Keratinocyte (primary cell): ENCODE data around the gene WNT7A. TPM values are rescaled to one million over a fixed set of nuclear protein-coding genes. Genes with fewer than 3 reads are reported as not detected.

ENCODE experiments used
- DNase-seq: peaks from one replicate; pipeline ENCODE4 v3.0.0-alpha.2; 2011; ENCODE audit warnings: low read depth, missing footprints, low spot score
- FAIRE-seq: peaks from 2 replicates; lab custom pipeline; 2011; peaks lifted over from hg19 to GRCh38; lab: Jason Lieb, UNC
- H2AFZ ChIP-seq: 2 replicates; pipeline ENCODE4 v1.6.0; 2012; ENCODE audit warnings: low read length, control low read depth, inconsistent platforms; ENCODE audit not compliant: control insufficient read depth
- H3K27ac ChIP-seq: 2 replicates; pipeline ENCODE4 v1.5.1; 2011; ENCODE audit warnings: low read length; ENCODE audit not compliant: control insufficient read depth, insufficient read depth
- H3K27me3 ChIP-seq: 3 replicates; pipeline ENCODE4 v1.6.0; 2011; ENCODE audit warnings: low read length; ENCODE audit not compliant: control insufficient read depth, insufficient read depth; ENCODE audit errors: extremely low read depth
- H3K36me3 ChIP-seq, 2 experiments: 2 replicates in 1 of 2; 3 replicates in 1 of 2; pipeline ENCODE4 v1.5.1; 2011; ENCODE audit warnings: low read length in 2 of 2, mild to moderate bottlenecking in 1 of 2; ENCODE audit not compliant: control insufficient read depth in 2 of 2, insufficient read depth in 2 of 2; ENCODE audit errors: extremely low read depth in 1 of 2
- H3K4me1 ChIP-seq: 3 replicates; pipeline ENCODE4 v1.5.1; 2011; ENCODE audit warnings: low read length; ENCODE audit not compliant: control insufficient read depth, insufficient read depth; ENCODE audit errors: extremely low read depth
- H3K4me2 ChIP-seq: 3 replicates; pipeline ENCODE4 v1.6.0; 2011; ENCODE audit warnings: low read depth, low read length; ENCODE audit not compliant: control insufficient read depth, insufficient read depth; ENCODE audit errors: extremely low read depth
- H3K4me3 ChIP-seq, 3 experiments: fragments of 200-600 bp in 1 of 3; sonication (generic) in 1 of 3; 2 replicates in 2 of 3; 3 replicates in 1 of 3; pipeline ENCODE4 v1.5.1; 2011 to 2016; ENCODE audit warnings: low read length in 3 of 3, mild to moderate bottlenecking in 3 of 3, control low read depth in 2 of 3, inconsistent platforms in 1 of 3, low read depth in 1 of 3, mixed read lengths in 1 of 3, mixed run types in 1 of 3, moderate library complexity in 1 of 3; ENCODE audit not compliant: control insufficient read depth in 2 of 3, insufficient read depth in 2 of 3; ENCODE audit errors: extremely low read depth in 1 of 3
- H3K79me2 ChIP-seq: 2 replicates; pipeline ENCODE4 v1.6.0; 2012; ENCODE audit warnings: low read length; ENCODE audit not compliant: control insufficient read depth, insufficient read depth
- H3K9ac ChIP-seq: 3 replicates; pipeline ENCODE4 v1.6.0; 2011; ENCODE audit warnings: low read length; ENCODE audit not compliant: control insufficient read depth, insufficient read depth; ENCODE audit errors: extremely low read depth
- H3K9me1 ChIP-seq: 3 replicates; pipeline ENCODE4 v1.6.0; 2011; ENCODE audit warnings: low read length; ENCODE audit not compliant: control insufficient read depth, insufficient read depth; ENCODE audit errors: extremely low read depth
- H3K9me3 ChIP-seq: 2 replicates; pipeline ENCODE4 v1.5.1; 2012; ENCODE audit warnings: low read depth, low read length; ENCODE audit not compliant: control insufficient read depth
- H4K20me1 ChIP-seq: 3 replicates; pipeline ENCODE4 v1.6.0; 2011; ENCODE audit warnings: low read length; ENCODE audit not compliant: control insufficient read depth, insufficient read depth; ENCODE audit errors: extremely low read depth
- CTCF ChIP-seq, 3 experiments: IDR thresholded peaks in 1 of 3; conservative IDR thresholded peaks in 1 of 3; optimal IDR thresholded peaks in 1 of 3; 2 replicates in 2 of 3; 3 replicates in 1 of 3; pipeline versions ENCODE3 to v1.5.1; 2011; ENCODE audit warnings: low read length in 3 of 3, mild to moderate bottlenecking in 3 of 3, moderate library complexity in 2 of 3, control low read depth in 1 of 3, inconsistent platforms in 1 of 3; ENCODE audit not compliant: insufficient read depth in 2 of 3; ENCODE audit errors: extremely low read depth in 1 of 3
- EZH2 ChIP-seq: IDR thresholded peaks from one replicate; pipeline ENCODE4 v1.6.1; 2012; ENCODE audit warnings: inconsistent platforms, mild to moderate bottlenecking, low read length, moderate library complexity
- dilution Hi-C: fragments of 300-500 bp; cut with MboI; formaldehyde crosslinking; loops from one replicate; pipeline ENCODE4 v1.7.0; 2020; ENCODE audit warnings: low sequenced_read_pairs; ENCODE audit not compliant: extremely low pct_ligation_motif_present
- polyA plus RNA-seq, 5 experiments: library from polyadenylated mRNA; depleted of rRNA in 3 of 5; stranded (reverse) in 3 of 5; stranded (forward) in 1 of 5; unstranded in 1 of 5; fragments of >200 nt; gene quantifications; 1 replicate in 1 of 5; 2 replicates in 3 of 5; 3 replicates in 1 of 5; pipeline versions ENCODE4 v1.2.1 to v1.2.3, GENCODE V29; 2011 to 2012; ENCODE audit warnings: missing spikeins in 2 of 5, low read depth in 1 of 5, low replicate concordance in 1 of 5

The WNT7A gene
- polyA plus RNA-seq, 1 donor (not counting 4 experiments of a cell fraction or from before 2014, with no cell fraction given) = 20.3 TPM

- no peak for TF ChIP-seq CTCF (optimal IDR thresholded peaks at IDR 0.05 in 1 of 3, IDR thresholded peaks at IDR 0.05 in 1 of 3, conservative IDR thresholded peaks at IDR 0.05 in 1 of 3; ENCODE audit: extremely low read depth in 1 of 3, insufficient read depth in 2 of 3, low read length in 3 of 3)
- no peak for TF ChIP-seq EZH2
- Histone ChIP-seq H3K9me1 (no peaks in the 10 kb centered on the region), H4K20me1 (peaks cover 13% of the 10 kb centered on the region), H3K4me2 (peak overlapping the region; percentile 80), H3K36me3 (peaks cover 25 to 28% of the 10 kb centered on the region in 2 experiments), H3K9me3 (no peaks in the 10 kb centered on the region), H3K27ac (no peak overlapping the region), H3K27me3 (no peaks in the 10 kb centered on the region), H3K4me3 (peak overlapping the region; percentile 67 to 81 (median 72)), H2AFZ (no peak overlapping the region), H3K79me2 (peaks cover 69% of the 10 kb centered on the region), H3K4me1 (peaks cover 13% of the 10 kb centered on the region), H3K9ac (peak overlapping the region; percentile 80)
- dilution Hi-C loops = no loop called here
- FAIRE-seq (no peak), DNase-seq (no peak)
Observed at GRCh38 chr3:13877911-13878280, 2.0 kb downstream of the WNT7A start.

GRCh38 chr3:13876451-13877100, 3.3 kb downstream of the WNT7A start:
- Histone ChIP-seq H3K4me1 (peaks cover 13% of the 10 kb centered on the region), H2AFZ (no peak overlapping the region), H3K4me2 (no peak overlapping the region), H3K9ac (no peak overlapping the region), H3K79me2 (peaks cover 82% of the 10 kb centered on the region), H4K20me1 (peaks cover 13% of the 10 kb centered on the region), H3K9me1 (no peaks in the 10 kb centered on the region), H3K9me3 (no peaks in the 10 kb centered on the region), H3K36me3 (peaks cover 32 to 38% of the 10 kb centered on the region in 2 experiments), H3K27me3 (no peaks in the 10 kb centered on the region), H3K4me3 (no peak overlapping the region), H3K27ac (no peak overlapping the region)
- DNase-seq (no peak), FAIRE-seq (peak; percentile 43)
- TF ChIP-seq EZH2 = no peak
- TF ChIP-seq CTCF (optimal IDR thresholded peaks at IDR 0.05 in 1 of 3, IDR thresholded peaks at IDR 0.05 in 1 of 3, conservative IDR thresholded peaks at IDR 0.05 in 1 of 3; ENCODE audit: extremely low read depth in 1 of 3, insufficient read depth in 2 of 3, low read length in 3 of 3) = no peak
- dilution Hi-C loops = no loop called here
